H1 (cell line): ENCODE measurements around the gene MIF4GD. TPM values are rescaled to one million over a fixed set of nuclear protein-coding genes. Genes with fewer than 3 reads are reported as not detected.
"Not testable (repeated sequence)": the region's sequence is repeated elsewhere in the genome, so short reads cannot be mapped to it uniquely, and the experiment has no call there.

Experiments used
- CTCF ChIA-PET: fragments of 300-600 bp; sonication (Branson Sonifier 250); formaldehyde crosslinking; loops from one replicate; lab custom pipeline; 2021; ENCODE audit not compliant: partially characterized antibody; lab: Charles Lee
- POLR2A ChIA-PET: fragments of 300-600 bp; sonication (Branson Sonifier 250); formaldehyde crosslinking; loops from one replicate; lab custom pipeline; 2021; ENCODE audit warnings: inconsistent platforms; ENCODE audit not compliant: partially characterized antibody; lab: Charles Lee
- DNase-seq, 2 experiments: peaks; one replicate each; pipeline versions ENCODE4 v3.0.0 to v3.0.0-alpha.2; 2010 to 2022; ENCODE audit warnings: low spot score in 2 of 2, low read depth in 1 of 2, mixed read lengths in 1 of 2
- FAIRE-seq: peaks from 2 replicates; lab custom pipeline; 2011; peaks lifted over from hg19 to GRCh38; lab: Jason Lieb, UNC
- H2AFZ ChIP-seq: 2 replicates; pipeline ENCODE4 v1.8.1; 2012; ENCODE audit warnings: low read length, inconsistent platforms
- H2AK5ac ChIP-seq: 2 replicates; pipeline ENCODE4 v1.6.1; 2013; ENCODE audit warnings: low read depth, low read length
- H2BK120ac ChIP-seq: replicated peaks from 2 replicates; pipeline ENCODE3; 2013; ENCODE audit warnings: low read depth, low read length, inconsistent platforms
- H2BK12ac ChIP-seq: 2 replicates; pipeline ENCODE4 v1.6.1; 2013; ENCODE audit warnings: low read depth, low read length
- H2BK15ac ChIP-seq: 2 replicates; pipeline ENCODE4 v1.6.1; 2013; ENCODE audit warnings: low read length
- H2BK20ac ChIP-seq: 2 replicates; pipeline ENCODE4 v1.6.1; 2013; ENCODE audit warnings: low read length
- H2BK5ac ChIP-seq: 2 replicates; pipeline ENCODE4 v1.6.1; 2013; ENCODE audit warnings: low read depth, low read length
- H3K14ac ChIP-seq: 2 replicates; pipeline ENCODE4 v1.6.1; 2013; ENCODE audit warnings: inconsistent platforms; ENCODE audit not compliant: insufficient read length
- H3K18ac ChIP-seq: 2 replicates; pipeline ENCODE4 v1.6.1; 2013; ENCODE audit warnings: low read length; ENCODE audit errors: extremely low read depth
- H3K23ac ChIP-seq: 2 replicates; pipeline ENCODE4 v1.6.1; 2013; ENCODE audit warnings: inconsistent platforms; ENCODE audit not compliant: insufficient read length
- H3K23me2 ChIP-seq: 2 replicates; pipeline ENCODE4 v1.6.1; 2013; ENCODE audit warnings: low read depth, low read length
- H3K27ac ChIP-seq: 2 replicates; pipeline ENCODE4 v1.6.1; 2011; ENCODE audit warnings: low read depth, low read length, inconsistent platforms
- H3K27me3 ChIP-seq, 4 experiments: replicated peaks in 1 of 4; 1 replicate in 1 of 4; 2 replicates in 3 of 4; pipeline versions ENCODE4 v1.6.1 to v1.8.1; 2011 to 2013; ENCODE audit warnings: low read length in 3 of 4, mild to moderate bottlenecking in 3 of 4, inconsistent platforms in 2 of 4, mixed read lengths in 2 of 4, moderate library complexity in 1 of 4; ENCODE audit not compliant: control insufficient read depth in 3 of 4, insufficient read depth in 3 of 4; ENCODE audit errors: extremely low read depth in 1 of 4
- H3K36me3 ChIP-seq, 4 experiments: 2 replicates each; pipeline versions ENCODE4 v1.6.1 to v1.8.1; 2011 to 2013; ENCODE audit warnings: mild to moderate bottlenecking in 4 of 4, low read length in 3 of 4, moderate library complexity in 2 of 4, control low read depth in 1 of 4, inconsistent platforms in 1 of 4; ENCODE audit not compliant: insufficient read depth in 4 of 4, control insufficient read depth in 2 of 4
- H3K4ac ChIP-seq: replicated peaks from 2 replicates; pipeline ENCODE3; 2013; ENCODE audit warnings: low read length, low read depth, mixed read lengths, inconsistent platforms; ENCODE audit not compliant: insufficient read length
- H3K4me1 ChIP-seq, 4 experiments: replicated peaks in 1 of 4; 1 replicate in 1 of 4; 2 replicates in 3 of 4; pipeline versions ENCODE4 v1.6.1 to v1.8.1; 2011 to 2013; ENCODE audit warnings: low read length in 3 of 4, inconsistent platforms in 2 of 4, mixed read lengths in 1 of 4; ENCODE audit not compliant: insufficient read depth in 4 of 4, control insufficient read depth in 3 of 4
- H3K4me2 ChIP-seq, 2 experiments: 2 replicates each; pipeline versions ENCODE4 v1.6.1 to v1.8.1; 2011 to 2013; ENCODE audit warnings: low read depth in 2 of 2, low read length in 2 of 2, control low read depth in 1 of 2, inconsistent platforms in 1 of 2, mild to moderate bottlenecking in 1 of 2; ENCODE audit not compliant: insufficient read depth in 1 of 2
- H3K4me3 ChIP-seq, 4 experiments: fragments of 200-600, 300-600 bp in 1 of 4; sonication (generic), shearing (Covaris generic), sonication (Bioruptor Twin) in 1 of 4; 2 replicates each; pipeline versions ENCODE4 v1.5.1 to v1.8.1; 2011 to 2016; ENCODE audit warnings: low read length in 4 of 4, low read depth in 3 of 4, control low read depth in 2 of 4, inconsistent platforms in 2 of 4, mild to moderate bottlenecking in 2 of 4, mixed read lengths in 1 of 4, moderate library complexity in 1 of 4; ENCODE audit not compliant: insufficient read depth in 2 of 4; ENCODE audit errors: extremely low read depth in 1 of 4
- H3K56ac ChIP-seq: replicated peaks from 2 replicates; pipeline ENCODE3; 2013; ENCODE audit warnings: low read depth, mild to moderate bottlenecking, mixed read lengths, low read length, inconsistent platforms; ENCODE audit not compliant: insufficient read length
- H3K79me1 ChIP-seq: 2 replicates; pipeline ENCODE4 v1.6.1; 2013; ENCODE audit warnings: low read depth, low read length, control low read depth
- H3K79me2 ChIP-seq, 2 experiments: 2 replicates each; pipeline versions ENCODE4 v1.6.1 to v1.8.1; 2012 to 2013; ENCODE audit warnings: low read length in 2 of 2, mild to moderate bottlenecking in 2 of 2, inconsistent platforms in 1 of 2; ENCODE audit not compliant: insufficient read depth in 2 of 2, control insufficient read depth in 1 of 2
- H3K9ac ChIP-seq, 4 experiments: replicated peaks in 1 of 4; 1 replicate in 1 of 4; 2 replicates in 3 of 4; pipeline versions ENCODE4 v1.6.1 to v1.8.1; 2011 to 2013; ENCODE audit warnings: low read depth in 3 of 4, low read length in 3 of 4, control low read depth in 2 of 4, mild to moderate bottlenecking in 2 of 4, moderate library complexity in 2 of 4, inconsistent platforms in 1 of 4; ENCODE audit errors: extremely low read depth in 1 of 4
- H3K9me3 ChIP-seq, 2 experiments: 2 replicates each; pipeline versions ENCODE4 v1.6.1 to v1.8.1; 2012 to 2013; ENCODE audit warnings: mild to moderate bottlenecking in 2 of 2, moderate library complexity in 2 of 2, control low read depth in 1 of 2, inconsistent platforms in 1 of 2, low read depth in 1 of 2, low read length in 1 of 2, mixed read lengths in 1 of 2; ENCODE audit not compliant: insufficient read depth in 2 of 2
- H4K20me1 ChIP-seq, 2 experiments: replicated peaks in 1 of 2; 2 replicates each; pipeline versions ENCODE3 to v1.8.1; 2011 to 2013; ENCODE audit warnings: inconsistent platforms in 2 of 2, low read length in 2 of 2, mild to moderate bottlenecking in 1 of 2; ENCODE audit not compliant: insufficient read depth in 2 of 2, control insufficient read depth in 1 of 2
- H4K5ac ChIP-seq: 2 replicates; pipeline ENCODE4 v1.6.1; 2013; ENCODE audit warnings: low read length, low read depth, mixed read lengths, inconsistent platforms; ENCODE audit not compliant: insufficient read length
- H4K8ac ChIP-seq: 2 replicates; pipeline ENCODE4 v1.8.0; 2013; ENCODE audit warnings: mild to moderate bottlenecking, moderate library complexity, low read length, inconsistent platforms; ENCODE audit not compliant: insufficient read depth; ENCODE audit errors: extremely low read depth
- H4K91ac ChIP-seq: replicated peaks from 2 replicates; pipeline ENCODE3; 2013; ENCODE audit warnings: low read length, mixed read lengths, inconsistent platforms; ENCODE audit not compliant: insufficient read length
- WGBS, 2 experiments: shearing (Covaris generic) in 1 of 2; methylation state at CpG; one replicate each; pipeline versions ENCODE4 v1.1.6 to v1.1.7; 2013 to 2015; ENCODE audit warnings: low lambda C conversion rate in 2 of 2, mixed read lengths in 2 of 2, inconsistent platforms in 1 of 2, low coverage in 1 of 2, missing lambda C conversion rate in 1 of 2; ENCODE audit not compliant: insufficient replicate concordance in 2 of 2, insufficient coverage in 1 of 2, insufficient read length in 1 of 2; ENCODE audit errors: extremely low coverage in 1 of 2, missing lambda C conversion rate in 1 of 2; 5-methylcytosine and 5-hydroxymethylcytosine counted together
- polyA plus RNA-seq, 7 experiments: library from polyadenylated mRNA; depleted of rRNA in 3 of 7; stranded (reverse) in 5 of 7; unstranded in 2 of 7; fragments of >200 nt in 5 of 7; fragments of 200-250 nt in 2 of 7; gene quantifications; 1 replicate in 5 of 7; 2 replicates in 1 of 7; 4 replicates in 1 of 7; pipeline versions ENCODE4 v1.2.1 to v1.2.3, GENCODE V29; 2011 to 2013; ENCODE audit warnings: missing spikeins in 2 of 7, mixed read lengths in 2 of 7
- total RNA-seq: library from RNA; stranded (reverse); fragmentation: NEBNext Ultra II Directional; extraction: Animal tissue kit (Norgen Biotek cat#: 25700); gene quantifications from 2 replicates; pipeline ENCODE4 v1.2.1, GENCODE V29; 2021

MIF4GD gene
- total and polyA plus RNA-seq, 2 of the 8 experiments (the other 6 are each of a cell fraction or from before 2014, with no cell fraction given), result 16.1 to 51.1 TPM

DNA sequence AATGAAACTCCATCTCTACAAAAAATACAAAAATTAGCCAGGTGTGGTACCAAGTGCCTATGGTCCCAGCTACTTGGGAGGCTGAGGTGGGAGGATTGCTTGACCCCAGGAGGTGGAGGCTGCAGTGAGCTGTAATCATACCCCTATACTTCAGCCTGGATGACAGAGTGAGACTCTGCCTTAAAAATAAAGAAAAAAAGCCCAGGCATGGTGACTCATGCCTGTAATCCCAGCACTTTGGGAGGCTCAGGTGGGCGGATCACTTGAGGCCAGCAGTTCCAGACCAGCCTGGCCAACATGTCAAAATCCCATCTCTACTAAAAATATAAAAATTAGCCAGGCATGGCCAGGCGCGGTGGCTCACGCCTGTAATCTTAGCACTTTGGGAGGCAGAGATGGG lies 9.2 kb upstream of the MIF4GD start:
- not testable (repeated sequence) for H2BK5ac ChIP-seq, H3K9ac ChIP-seq, H2AK5ac ChIP-seq, H4K20me1 ChIP-seq, H2BK120ac ChIP-seq, H3K23me2 ChIP-seq, H3K4me1 ChIP-seq, H3K79me1 ChIP-seq, H3K79me2 ChIP-seq, H3K9me3 ChIP-seq, H3K27ac ChIP-seq, H2BK20ac ChIP-seq, H3K36me3 ChIP-seq, H3K4me2 ChIP-seq, H4K8ac ChIP-seq, H3K14ac ChIP-seq, H2BK15ac ChIP-seq, H3K4me3 ChIP-seq, H3K18ac ChIP-seq, H4K5ac ChIP-seq, H3K4ac ChIP-seq, H2AFZ ChIP-seq, H3K56ac ChIP-seq, FAIRE-seq, H3K27me3 ChIP-seq, H2BK12ac ChIP-seq, DNase-seq, H3K23ac ChIP-seq, H4K91ac ChIP-seq
- WGBS, 2 experiments, result 96% methylated on average over 4 of the region's 4 CpGs; no CpG with 5 or more reads in 1 of the 2 experiments
- CTCF ChIA-PET, result interaction anchor here (0.9 to 8.0 kb wide), 4 partner anchors 11 to 36 kb away, joined by 3 to 79 read pairs (median 4); partner anchors contain the start of gene MIF4GD
- POLR2A ChIA-PET, result interaction anchor here (1.6 to 1.8 kb wide), 2 partner anchors 9 to 16 kb away, joined by 3 to 4 read pairs; partner anchors contain the start of gene MIF4GD
